Adrenal gland (tissue), 5 donors: ENCODE data around the gene THADA.

ENCODE experiments used
- CTCF ChIP-seq, 6 experiments: fragments of 450-650 bp in 4 of 6; fragments of 200-600 bp in 2 of 6; sonication (generic) in 1 of 6; IDR thresholded peaks; 1 replicate in 5 of 6; 2 replicates in 1 of 6; pipeline versions ENCODE4 v1.5.1 to v1.8.0; 2016 to 2021; ENCODE audit warnings: antibody characterized with exemption in 6 of 6, mild to moderate bottlenecking in 2 of 6, moderate library complexity in 1 of 6
- POLR2A ChIP-seq, 2 donors: fragments of 450-650 bp; IDR thresholded peaks; one replicate each; pipeline ENCODE4 v1.6.1; 2017; ENCODE audit warnings: antibody characterized with exemption in 2 of 2, mild to moderate bottlenecking in 2 of 2, moderate library complexity in 1 of 2
- donor health status: DM: no; HTN: no; CAD: no.

GRCh38 chr2:43478412-43479086, 117.3 kb downstream of the THADA start:
- no peak for TF ChIP-seq CTCF (IDR thresholded peaks at IDR 0.05)
- TF ChIP-seq POLR2A (IDR thresholded peaks at IDR 0.05), result no peak
